BLaER1 treated with 17β-estradiol and CSF1 and Interleukin-3, amounts not matched to agents 10 nM and 100 nM (cell line): Measurements from ENCODE around the gene ANP32A.

Experiments
- H3K27ac ChIP-seq, 11 experiments: shearing (Covaris generic); formaldehyde crosslinking; 2 replicates each; pipeline ENCODE4 v1.8.1; 2022
- H3K27me3 ChIP-seq, 11 experiments: shearing (Covaris generic); formaldehyde crosslinking; 2 replicates each; pipeline ENCODE4 v1.8.1; 2022
- H3K36me3 ChIP-seq, 11 experiments: shearing (Covaris generic); formaldehyde crosslinking; 2 replicates each; pipeline ENCODE4 v1.8.1; 2022
- H3K4me1 ChIP-seq, 10 experiments: shearing (Covaris generic); formaldehyde crosslinking; 2 replicates each; pipeline ENCODE4 v1.8.1; 2022
- H3K4me2 ChIP-seq, 11 experiments: shearing (Covaris generic); formaldehyde crosslinking; 2 replicates each; pipeline ENCODE4 v1.8.1; 2022
- H3K4me3 ChIP-seq, 10 experiments: shearing (Covaris generic); formaldehyde crosslinking; 2 replicates each; pipeline ENCODE4 v1.8.1; 2022
- H3K9ac ChIP-seq, 11 experiments: shearing (Covaris generic); formaldehyde crosslinking; 2 replicates each; pipeline ENCODE4 v1.8.1; 2022
- H3K9me3 ChIP-seq, 11 experiments: shearing (Covaris generic); formaldehyde crosslinking; replicated peaks in 1 of 11; 2 replicates each; pipeline ENCODE4 v1.8.1; 2022
- H4K20me1 ChIP-seq, 11 experiments: shearing (Covaris generic); formaldehyde crosslinking; 2 replicates each; pipeline ENCODE4 v1.8.1; 2022
- Cebpa-rat ChIP-seq, 11 experiments: shearing (Covaris generic); IDR thresholded peaks; 2 replicates each; pipeline ENCODE4 v1.8.1; 2022

Gene ANP32A

GRCh38 chr15:68787609-68788263, 33.0 kb downstream of the ANP32A start:
- no peaks in the 10 kb centered on the region for H3K27me3 ChIP-seq
- peaks cover 45 to 79% (median 64%) of the 10 kb centered on the region in 11 experiments for H3K36me3 ChIP-seq
- H3K4me2 ChIP-seq = peak overlapping the region; percentile 80 to 97 (median 91)
- peak overlapping the region in 10 of 11 experiments; percentile 35 to 79 (median 72); a peak in 20 of 22 replicates for H3K27ac ChIP-seq
- H3K4me1 ChIP-seq = peaks cover 80 to 100% (median 98%) of the 10 kb centered on the region in 10 experiments
- H3K9ac ChIP-seq = peak overlapping the region; percentile 13 to 72 (median 63); a peak in 19 of 22 replicates
- peaks cover 68 to 100% (median 93%) of the 10 kb centered on the region in 11 experiments; a peak in 21 of 22 replicates for H4K20me1 ChIP-seq
- H3K9me3 ChIP-seq = no peaks in the 10 kb centered on the region
- no peak for TF ChIP-seq Cebpa-rat (IDR thresholded peaks at IDR 0.05)
- H3K4me3 ChIP-seq = peak overlapping the region in 3 of 10 experiments; percentile 19 to 37 (median 33); a peak in 6 of 20 replicates

GRCh38 chr15:68786753-68787152, 33.9 kb downstream of the ANP32A start:
- peak overlapping the region in 10 of 11 experiments; percentile 17 to 97 (median 90); a peak in 8 of 22 replicates for H3K4me2 ChIP-seq
- no peak overlapping the region for H3K4me3 ChIP-seq
- H3K36me3 ChIP-seq = peaks cover 53 to 86% (median 70%) of the 10 kb centered on the region in 11 experiments
- H3K9me3 ChIP-seq = no peaks in the 10 kb centered on the region
- H3K27me3 ChIP-seq = no peaks in the 10 kb centered on the region
- H3K4me1 ChIP-seq = peaks cover 80 to 100% (median 98%) of the 10 kb centered on the region in 10 experiments
- H3K9ac ChIP-seq = peak overlapping the region in 3 of 11 experiments; percentile 26 to 72 (median 63); a peak in 4 of 22 replicates
- peak overlapping the region in 6 of 11 experiments; percentile 7 to 79 (median 72); a peak in 6 of 22 replicates for H3K27ac ChIP-seq
- TF ChIP-seq Cebpa-rat (IDR thresholded peaks at IDR 0.05) = no peak
- H4K20me1 ChIP-seq = peaks cover 59 to 98% (median 83%) of the 10 kb centered on the region in 11 experiments; a peak in 21 of 22 replicates

GRCh38 chr15:68785541-68785940, 35.2 kb downstream of the ANP32A start:
- Histone ChIP-seq H3K9ac (no peak overlapping the region), H3K9me3 (no peaks in the 10 kb centered on the region), H3K36me3 (peaks cover 57 to 95% (median 80%) of the 10 kb centered on the region in 11 experiments), H3K27me3 (no peaks in the 10 kb centered on the region), H3K27ac (peak overlapping the region in 5 of 11 experiments; percentile 4 to 25 (median 9); a peak in 5 of 22 replicates), H3K4me3 (no peak overlapping the region), H3K4me2 (peak overlapping the region in 4 of 11 experiments; percentile 1 to 89 (median 14); a peak in 6 of 22 replicates), H4K20me1 (peaks cover 47 to 86% (median 71%) of the 10 kb centered on the region in 11 experiments; a peak in 21 of 22 replicates), H3K4me1 (peaks cover 80 to 100% (median 98%) of the 10 kb centered on the region in 10 experiments)
- no peak for TF ChIP-seq Cebpa-rat (IDR thresholded peaks at IDR 0.05)

GRCh38 chr15:68784206-68784605, 36.5 kb downstream of the ANP32A start:
- no peak overlapping the region for H3K4me3 ChIP-seq
- H3K9me3 ChIP-seq = no peaks in the 10 kb centered on the region
- H3K4me2 ChIP-seq = peak overlapping the region in 6 of 11 experiments; percentile 1 to 57 (median 18); a peak in 6 of 22 replicates
- peaks cover 72 to 96% (median 89%) of the 10 kb centered on the region in 10 experiments for H3K4me1 ChIP-seq
- no peaks in the 10 kb centered on the region for H3K27me3 ChIP-seq
- peak overlapping the region in 1 of 11 experiments; percentile 52; a peak in 2 of 22 replicates for H3K27ac ChIP-seq
- peaks cover 69 to 99% (median 85%) of the 10 kb centered on the region in 11 experiments for H3K36me3 ChIP-seq
- H3K9ac ChIP-seq = no peak overlapping the region
- TF ChIP-seq Cebpa-rat (IDR thresholded peaks at IDR 0.05) = no peak
- peaks cover 33 to 73% (median 57%) of the 10 kb centered on the region in 11 experiments; a peak in 21 of 22 replicates for H4K20me1 ChIP-seq

- peak overlapping the region; percentile 71 to 93 (median 85) for H3K4me2 ChIP-seq
- H3K9ac ChIP-seq = peak overlapping the region; percentile 33 to 77 (median 70); a peak in 15 of 22 replicates
- H3K4me3 ChIP-seq = peak overlapping the region in 2 of 10 experiments; percentile 43 to 55; a peak in 3 of 20 replicates
- H3K27ac ChIP-seq = peak overlapping the region; percentile 21 to 90 (median 84); a peak in 20 of 22 replicates
- TF ChIP-seq Cebpa-rat (IDR thresholded peaks at IDR 0.05) = no peak
- H3K4me1 ChIP-seq = peaks cover 65 to 88% (median 81%) of the 10 kb centered on the region in 10 experiments
- H3K9me3 ChIP-seq = no peaks in the 10 kb centered on the region
- peaks cover 76 to 99% (median 90%) of the 10 kb centered on the region in 11 experiments for H3K36me3 ChIP-seq
- peaks cover 26 to 65% (median 50%) of the 10 kb centered on the region in 11 experiments; a peak in 21 of 22 replicates for H4K20me1 ChIP-seq
- no peaks in the 10 kb centered on the region for H3K27me3 ChIP-seq
Measured at GRCh38 chr15:68783226-68784058, 37.3 kb downstream of the ANP32A start.

GRCh38 chr15:68782589-68783161, 38.0 kb downstream of the ANP32A start:
- Histone ChIP-seq H3K27me3 (no peaks in the 10 kb centered on the region), H3K4me3 (peak overlapping the region in 4 of 10 experiments; percentile 41 to 55 (median 44); a peak in 7 of 20 replicates), H4K20me1 (peaks cover 19 to 57% (median 42%) of the 10 kb centered on the region in 11 experiments; a peak in 20 of 22 replicates), H3K9ac (peak overlapping the region; percentile 33 to 77 (median 70); a peak in 21 of 22 replicates), H3K4me1 (peaks cover 60 to 80% (median 75%) of the 10 kb centered on the region in 10 experiments), H3K4me2 (peak overlapping the region; percentile 71 to 93 (median 85)), H3K9me3 (no peaks in the 10 kb centered on the region), H3K36me3 (peaks cover 83 to 99% (median 91%) of the 10 kb centered on the region in 11 experiments), H3K27ac (peak overlapping the region; percentile 67 to 90 (median 84); a peak in 21 of 22 replicates)
- TF ChIP-seq Cebpa-rat (IDR thresholded peaks at IDR 0.05) = no peak

GRCh38 chr15:68781766-68782588, 38.7 kb downstream of the ANP32A start:
- H3K4me1 ChIP-seq = peaks cover 55 to 78% (median 68%) of the 10 kb centered on the region in 10 experiments
- H3K9me3 ChIP-seq = no peaks in the 10 kb centered on the region
- peak overlapping the region; percentile 71 to 93 (median 85) for H3K4me2 ChIP-seq
- peak overlapping the region in 8 of 10 experiments; percentile 10 to 55 (median 40); a peak in 12 of 20 replicates for H3K4me3 ChIP-seq
- H4K20me1 ChIP-seq = peaks cover 15 to 50% (median 35%) of the 10 kb centered on the region in 11 experiments; a peak in 20 of 22 replicates
- no peaks in the 10 kb centered on the region for H3K27me3 ChIP-seq
- no peak for TF ChIP-seq Cebpa-rat (IDR thresholded peaks at IDR 0.05)
- peaks cover 82 to 99% (median 92%) of the 10 kb centered on the region in 11 experiments for H3K36me3 ChIP-seq
- H3K27ac ChIP-seq = peak overlapping the region; percentile 67 to 90 (median 84)
- H3K9ac ChIP-seq = peak overlapping the region; percentile 64 to 77 (median 70)
